Immature natural killer cell (primary cell): ENCODE measurements around the gene DOCK1. TPM values are rescaled to one million over a fixed set of nuclear protein-coding genes. Genes with fewer than 3 reads are reported as not detected.

ENCODE experiments used
- DNase-seq, 3 donors: peaks; one replicate each; pipeline ENCODE4 v3.0.0; 2022; ENCODE audit warnings: mixed read lengths in 1 of 3
- H3K27ac Mint-ChIP-seq, 6 donors: one replicate each; pipeline ENCODE4 v1.8.0; 2020; ENCODE audit warnings: mixed read lengths in 6 of 6, mild to moderate bottlenecking in 5 of 6, inconsistent platforms in 4 of 6, moderate library complexity in 3 of 6
- H3K27me3 Mint-ChIP-seq, 3 donors: one replicate each; pipeline ENCODE4 v1.8.0; 2020 to 2021; ENCODE audit warnings: low read depth in 3 of 3, mild to moderate bottlenecking in 3 of 3, mixed read lengths in 3 of 3, moderate library complexity in 3 of 3, inconsistent platforms in 1 of 3
- H3K36me3 Mint-ChIP-seq, 3 donors: one replicate each; pipeline ENCODE4 v1.8.0; 2020; ENCODE audit warnings: mixed read lengths in 3 of 3, inconsistent platforms in 2 of 3, mild to moderate bottlenecking in 2 of 3
- H3K4me1 Mint-ChIP-seq, 2 donors: one replicate each; pipeline ENCODE4 v1.8.0; 2020; ENCODE audit warnings: inconsistent platforms in 2 of 2, mild to moderate bottlenecking in 2 of 2, mixed read lengths in 2 of 2, moderate library complexity in 1 of 2
- H3K4me3 Mint-ChIP-seq, 5 donors: one replicate each; pipeline ENCODE4 v1.8.0; 2020; ENCODE audit warnings: mild to moderate bottlenecking in 5 of 5, mixed read lengths in 5 of 5, inconsistent platforms in 3 of 5, moderate library complexity in 3 of 5
- H3K9me3 Mint-ChIP-seq, 6 donors: one replicate each; pipeline ENCODE4 v1.8.0; 2020; ENCODE audit warnings: mild to moderate bottlenecking in 6 of 6, mixed read lengths in 6 of 6, inconsistent platforms in 4 of 6, moderate library complexity in 3 of 6
- polyA plus RNA-seq, 3 donors: library from polyadenylated mRNA; unstranded; fragments of 300-500 nt; fragmentation: Illumina TruSeq; gene quantifications; one replicate each; pipeline ENCODE4 v1.2.3, GENCODE V29; 2021

DOCK1 gene
- polyA plus RNA-seq, 3 donors from 2014 or later, result 0.37 TPM; not detected in 2

- H3K27ac Mint-ChIP-seq, result peak overlapping the region in 4 of 6 donors; percentile 0 to 56 (median 10)
- DNase-seq, result peak; percentile 65 to 69 (median 66)
- peaks cover 0 to 4% (median 2%) of the 10 kb centered on the region in 3 donors for H3K27me3 Mint-ChIP-seq
- peaks cover 35% of the 10 kb centered on the region in 2 donors for H3K4me1 Mint-ChIP-seq
- H3K9me3 Mint-ChIP-seq, result no peaks in the 10 kb centered on the region
- peaks cover 0 to 4% (median 0%) of the 10 kb centered on the region in 3 donors for H3K36me3 Mint-ChIP-seq
- no peak overlapping the region for H3K4me3 Mint-ChIP-seq
Observed at GRCh38 chr10:127243490-127244272, 338.5 kb downstream of the DOCK1 start.

- H3K36me3 Mint-ChIP-seq, result peaks cover 0 to 4% (median 0%) of the 10 kb centered on the region in 3 donors
- H3K27ac Mint-ChIP-seq, result no peak overlapping the region
- H3K4me1 Mint-ChIP-seq, result peaks cover 42 to 44% of the 10 kb centered on the region in 2 donors
- H3K4me3 Mint-ChIP-seq, result no peak overlapping the region
- no peak for DNase-seq
- peaks cover 8 to 10% (median 9%) of the 10 kb centered on the region in 3 donors for H3K27me3 Mint-ChIP-seq
- H3K9me3 Mint-ChIP-seq, result peaks cover 0 to 5% (median under 1%) of the 10 kb centered on the region in 6 donors
Observed at GRCh38 chr10:127245456-127245855, 340.2 kb downstream of the DOCK1 start.

- H3K36me3 Mint-ChIP-seq, result peaks cover 0 to 3% (median 0%) of the 10 kb centered on the region in 3 donors
- no peak for DNase-seq
- peaks cover 17 to 22% (median 18%) of the 10 kb centered on the region in 3 donors for H3K27me3 Mint-ChIP-seq
- H3K9me3 Mint-ChIP-seq, result peaks cover 0 to 9% (median 5%) of the 10 kb centered on the region in 6 donors
- peak overlapping the region in 5 of 6 donors; percentile 46 to 82 (median 74) for H3K27ac Mint-ChIP-seq
- H3K4me3 Mint-ChIP-seq, result peak overlapping the region in 4 of 5 donors; percentile 57 to 77 (median 65)
- peaks cover 60 to 61% of the 10 kb centered on the region in 2 donors for H3K4me1 Mint-ChIP-seq
Observed at GRCh38 chr10:127250031-127250430, 344.8 kb downstream of the DOCK1 start.

GRCh38 chr10:127252818-127253217 is 347.6 kb downstream of the DOCK1 start:
- Mint-ChIP-seq H3K27ac (peak overlapping the region; percentile 70 to 95 (median 84)), H3K9me3 (peaks cover 0 to 9% (median 5%) of the 10 kb centered on the region in 6 donors), H3K27me3 (peaks cover 16 to 22% (median 17%) of the 10 kb centered on the region in 3 donors), H3K36me3 (peaks cover 0 to 3% (median 0%) of the 10 kb centered on the region in 3 donors), H3K4me1 (peaks cover 52 to 63% of the 10 kb centered on the region in 2 donors), H3K4me3 (peak overlapping the region; percentile 69 to 76 (median 76))
- peak; percentile 17 to 20 (median 18) for DNase-seq

GRCh38 chr10:127254276-127254675 is 349.0 kb downstream of the DOCK1 start:
- H3K4me1 Mint-ChIP-seq, result peaks cover 66 to 69% of the 10 kb centered on the region in 2 donors
- H3K36me3 Mint-ChIP-seq, result peaks cover 0 to 3% (median 0%) of the 10 kb centered on the region in 3 donors
- peaks cover 0 to 9% (median 5%) of the 10 kb centered on the region in 6 donors for H3K9me3 Mint-ChIP-seq
- DNase-seq, result peak; percentile 74 to 77 (median 75)
- peak overlapping the region; percentile 84 to 95 (median 88) for H3K27ac Mint-ChIP-seq
- H3K27me3 Mint-ChIP-seq, result peaks cover 16 to 24% (median 17%) of the 10 kb centered on the region in 3 donors
- H3K4me3 Mint-ChIP-seq, result peak overlapping the region; percentile 64 to 81 (median 76)

GRCh38 chr10:127257395-127257794 is 352.2 kb downstream of the DOCK1 start:
- peaks cover 55 to 58% of the 10 kb centered on the region in 2 donors for H3K4me1 Mint-ChIP-seq
- no peak for DNase-seq
- peaks cover 0 to 9% (median 1%) of the 10 kb centered on the region in 6 donors for H3K9me3 Mint-ChIP-seq
- no peak overlapping the region for H3K4me3 Mint-ChIP-seq
- peaks cover 0 to 3% (median 0%) of the 10 kb centered on the region in 3 donors for H3K36me3 Mint-ChIP-seq
- H3K27ac Mint-ChIP-seq, result peak overlapping the region in 5 of 6 donors; percentile 13 to 65 (median 64)
- peaks cover 2 to 15% (median 4%) of the 10 kb centered on the region in 3 donors for H3K27me3 Mint-ChIP-seq

- H3K36me3 Mint-ChIP-seq, result no peaks in the 10 kb centered on the region
- no peak for DNase-seq
- H3K27me3 Mint-ChIP-seq, result peaks cover 0 to 4% (median 3%) of the 10 kb centered on the region in 3 donors
- peaks cover 36 to 40% of the 10 kb centered on the region in 2 donors for H3K4me1 Mint-ChIP-seq
- H3K4me3 Mint-ChIP-seq, result no peak overlapping the region
- no peak overlapping the region for H3K27ac Mint-ChIP-seq
- peaks cover 0 to 3% (median 0%) of the 10 kb centered on the region in 6 donors for H3K9me3 Mint-ChIP-seq
Observed at GRCh38 chr10:127259347-127259746, 354.1 kb downstream of the DOCK1 start.

- Mint-ChIP-seq H3K27ac (no peak overlapping the region), H3K9me3 (no peaks in the 10 kb centered on the region)
Observed at GRCh38 chr10:127262606-127263005, 357.4 kb downstream of the DOCK1 start.

GRCh38 chr10:127265288-127265687 is 360.1 kb downstream of the DOCK1 start:
- Mint-ChIP-seq H3K27ac (peak overlapping the region in 1 of 6 donors; percentile 17), H3K4me1 (peaks cover 0 to 3% of the 10 kb centered on the region in 2 donors), H3K36me3 (peaks cover 0 to 3% (median 0%) of the 10 kb centered on the region in 3 donors), H3K9me3 (no peaks in the 10 kb centered on the region), H3K27me3 (peaks cover 2 to 10% (median 2%) of the 10 kb centered on the region in 3 donors), H3K4me3 (no peak overlapping the region)
- no peak for DNase-seq

More at GRCh38 chr10:127262606-127263005, 357.4 kb downstream of the DOCK1 start:
- H3K4me3 Mint-ChIP-seq, result no peak overlapping the region
- peaks cover 0 to 10% (median 2%) of the 10 kb centered on the region in 3 donors for H3K27me3 Mint-ChIP-seq
- H3K36me3 Mint-ChIP-seq, result peaks cover 0 to 3% (median 0%) of the 10 kb centered on the region in 3 donors
- peaks cover 16 to 19% of the 10 kb centered on the region in 2 donors for H3K4me1 Mint-ChIP-seq
- no peak for DNase-seq

GRCh38 chr10:127266431-127266830 is 361.2 kb downstream of the DOCK1 start:
- DNase-seq, result no peak
- Mint-ChIP-seq H3K27ac (peak overlapping the region in 1 of 6 donors; percentile 40), H3K36me3 (peaks cover 0 to 3% (median 0%) of the 10 kb centered on the region in 3 donors), H3K27me3 (peaks cover 2 to 10% (median 2%) of the 10 kb centered on the region in 3 donors), H3K9me3 (no peaks in the 10 kb centered on the region), H3K4me3 (no peak overlapping the region), H3K4me1 (peaks cover 0 to 2% of the 10 kb centered on the region in 2 donors)

- peaks cover 0 to 3% (median 2%) of the 10 kb centered on the region in 6 donors for H3K9me3 Mint-ChIP-seq
- peaks cover 2 to 5% of the 10 kb centered on the region in 2 donors for H3K4me1 Mint-ChIP-seq
- peaks cover 2 to 9% (median 3%) of the 10 kb centered on the region in 3 donors for H3K27me3 Mint-ChIP-seq
- H3K4me3 Mint-ChIP-seq, result no peak overlapping the region
- peaks cover 0 to 4% (median 0%) of the 10 kb centered on the region in 3 donors for H3K36me3 Mint-ChIP-seq
- no peak for DNase-seq
- no peak overlapping the region for H3K27ac Mint-ChIP-seq
Observed at GRCh38 chr10:127267442-127267841, 362.2 kb downstream of the DOCK1 start.

- no peak for DNase-seq
- no peak overlapping the region for H3K27ac Mint-ChIP-seq
- peaks cover 9 to 13% of the 10 kb centered on the region in 2 donors for H3K4me1 Mint-ChIP-seq
- peaks cover 0 to 13% (median 0%) of the 10 kb centered on the region in 3 donors for H3K36me3 Mint-ChIP-seq
- H3K9me3 Mint-ChIP-seq, result peaks cover 0 to 10% (median 5%) of the 10 kb centered on the region in 6 donors
- no peak overlapping the region for H3K4me3 Mint-ChIP-seq
- peaks cover 0 to 8% (median 7%) of the 10 kb centered on the region in 3 donors for H3K27me3 Mint-ChIP-seq
Observed at GRCh38 chr10:127272076-127272475, 366.8 kb downstream of the DOCK1 start.

- Mint-ChIP-seq H3K36me3 (peaks cover 0 to 12% (median 3%) of the 10 kb centered on the region in 3 donors), H3K27me3 (peaks cover 0 to 5% (median 4%) of the 10 kb centered on the region in 3 donors), H3K27ac (peak overlapping the region in 2 of 6 donors; percentile 5 to 24), H3K4me3 (no peak overlapping the region), H3K9me3 (peaks cover 0 to 10% (median 5%) of the 10 kb centered on the region in 6 donors), H3K4me1 (peaks cover 9 to 13% of the 10 kb centered on the region in 2 donors)
- no peak for DNase-seq
Observed at GRCh38 chr10:127275272-127275671, 370.0 kb downstream of the DOCK1 start.
